ENCODE results near the gene RILP. TPM values are rescaled to one million over a fixed set of nuclear protein-coding genes. Genes with fewer than 3 reads are reported as not detected.

RILP gene
- total RNA-seq, result 10.1 and 34.0 TPM in 2 replicates

GRCh38 chr17:1649844-1650501 is at the start of gene RILP:
Gene RILP (minus strand): TSS chr17:1649866. CDS start chr17:1649804, 62 bp downstream.

GRCh38 chr17:1684378-1685189 is 34.9 kb upstream of the RILP start, which contains the start of gene PRPF8:
Gene PRPF8 (minus strand): TSS chr17:1684867. CDS start chr17:1684571, 296 bp downstream.

GRCh38 chr17:1645207-1646171 is 4.2 kb downstream of the RILP start, which contains the start of gene SCARF1:
Gene SCARF1 (minus strand): TSS chr17:1645732. CDS start chr17:1645697, 35 bp downstream.

GRCh38 chr17:1627982-1628855 is 21.4 kb downstream of the RILP start, which contains the start of gene SLC43A2:
Gene SLC43A2 (minus strand): TSS chr17:1628834. CDS start chr17:1627874, 960 bp downstream.

Other genes starting within 250 kb of the RILP start
- gene YWHAE, start 249.6 kb downstream of the RILP start, total RNA-seq, result 665 and 732 TPM in 2 replicates
- 139 and 162 TPM in 2 replicates for gene CRK, start 193.6 kb downstream of the RILP start, total RNA-seq
- 141 and 172 TPM in 2 replicates for gene MYO1C, start 157.2 kb downstream of the RILP start, total RNA-seq
- 42.2 and 45.6 TPM in 2 replicates for gene INPP5K, start 133.3 kb downstream of the RILP start, total RNA-seq
- gene PITPNA, start 87.1 kb downstream of the RILP start, total RNA-seq, result 18.8 and 21.7 TPM in 2 replicates
- gene SLC43A2, start 21.0 kb downstream of the RILP start, total RNA-seq, result 12.9 and 13.0 TPM in 2 replicates
- gene SCARF1, start 4.1 kb downstream of the RILP start, total RNA-seq, result 107 and 115 TPM in 2 replicates
- gene PRPF8, start 35.0 kb upstream of the RILP start, total RNA-seq, result 69.9 and 81.9 TPM in 2 replicates
- 0.91 and 0.97 TPM in 2 replicates for gene TLCD2, start 60.5 kb upstream of the RILP start, total RNA-seq
- gene WDR81, start 74.8 kb upstream of the RILP start, total RNA-seq, result 10.7 and 12.6 TPM in 2 replicates
- gene SERPINF2, start 93.0 kb upstream of the RILP start, total RNA-seq, result not detected in 2 replicates
- 2.3 and 7.1 TPM in 2 replicates for gene SERPINF1, start 112.2 kb upstream of the RILP start, total RNA-seq
- gene SMYD4, start 180.0 kb upstream of the RILP start, total RNA-seq, result 5.2 and 10.0 TPM in 2 replicates
- gene RPA1, start 180.1 kb upstream of the RILP start, total RNA-seq, result 30.5 and 33.3 TPM in 2 replicates

Measured in epithelial cell of umbilical artery (primary cell).